ENCODE results near the gene GABRB2. TPM values are rescaled to one million over a fixed set of nuclear protein-coding genes. Genes with fewer than 3 reads are reported as not detected.

Gene GABRB2
- total and polyA plus RNA-seq, 10 donors, result 0.07 to 27.5 (median 9.1) TPM

- H3K9me3 ChIP-seq, result no peaks in the 10 kb centered on the region
- WGBS, 5 donors, result 74 to 89% (median 82%) methylated on average over 2 of the region's 2 CpGs
- no peak overlapping the region for H3K27ac ChIP-seq
- H3K4me1 ChIP-seq, result no peaks in the 10 kb centered on the region
- H3K36me3 ChIP-seq, result no peaks in the 10 kb centered on the region
- TF ChIP-seq POLR2A (IDR thresholded peaks at IDR 0.05) (no peak), POLR2AphosphoS5 (IDR thresholded peaks at IDR 0.05) (no peak), CTCF (IDR thresholded peaks at IDR 0.05 in 8 of 11, conservative IDR thresholded peaks at IDR 0.05 in 3 of 11) (no peak)
- intact Hi-C loops (cut with DNase I; ENCODE audit: low total_unique reads), result no loop called here
- no peaks in the 10 kb centered on the region for H3K27me3 ChIP-seq (replicated peaks in 1 of 7)
- H3K4me3 ChIP-seq, result no peak overlapping the region
- DNase-seq, result no peak
These were observed 137.1 kb downstream of the GABRB2 start for GRCh38 chr5:161409471-161409870.

- WGBS, 5 donors, result 37 to 67% (median 56%) methylated on average over 3 of the region's 3 CpGs
- intact Hi-C loops (cut with DNase I; ENCODE audit: low total_unique reads), result no loop called here
- Histone ChIP-seq H3K4me3 (no peak overlapping the region), H3K36me3 (no peaks in the 10 kb centered on the region), H3K9me3 (no peaks in the 10 kb centered on the region), H3K27ac (no peak overlapping the region), H3K27me3 (replicated peaks in 1 of 7) (no peaks in the 10 kb centered on the region), H3K4me1 (no peaks in the 10 kb centered on the region)
- DNase-seq, result no peak
- TF ChIP-seq CTCF (IDR thresholded peaks at IDR 0.05 in 8 of 11, conservative IDR thresholded peaks at IDR 0.05 in 3 of 11) (no peak), POLR2AphosphoS5 (IDR thresholded peaks at IDR 0.05) (no peak), POLR2A (IDR thresholded peaks at IDR 0.05) (no peak)
These were observed 139.6 kb downstream of the GABRB2 start for GRCh38 chr5:161406880-161407279.

- Histone ChIP-seq H3K27me3 (replicated peaks in 1 of 7) (no peaks in the 10 kb centered on the region), H3K4me1 (no peaks in the 10 kb centered on the region), H3K4me3 (no peak overlapping the region), H3K9me3 (no peaks in the 10 kb centered on the region), H3K27ac (no peak overlapping the region), H3K36me3 (no peaks in the 10 kb centered on the region)
- 30 to 73% (median 54%) methylated on average over 1 of the region's 1 CpG for WGBS, 5 donors
- DNase-seq, result no peak
- intact Hi-C loops (cut with DNase I; ENCODE audit: low total_unique reads), result no loop called here
- TF ChIP-seq POLR2AphosphoS5 (IDR thresholded peaks at IDR 0.05), result no peak
- no peak for TF ChIP-seq CTCF (IDR thresholded peaks at IDR 0.05 in 8 of 11, conservative IDR thresholded peaks at IDR 0.05 in 3 of 11)
- no peak for TF ChIP-seq POLR2A (IDR thresholded peaks at IDR 0.05)
These were observed 142.5 kb downstream of the GABRB2 start for GRCh38 chr5:161403996-161404395.

- Histone ChIP-seq H3K36me3 (no peaks in the 10 kb centered on the region), H3K9me3 (no peaks in the 10 kb centered on the region), H3K27me3 (replicated peaks in 1 of 7) (no peaks in the 10 kb centered on the region), H3K4me1 (no peaks in the 10 kb centered on the region), H3K4me3 (no peak overlapping the region), H3K27ac (no peak overlapping the region)
- intact Hi-C loops (cut with DNase I; ENCODE audit: low total_unique reads), result no loop called here
- 67 to 89% (median 79%) methylated on average over 2 of the region's 2 CpGs for WGBS, 5 donors
- DNase-seq, result no peak
- TF ChIP-seq CTCF (IDR thresholded peaks at IDR 0.05 in 8 of 11, conservative IDR thresholded peaks at IDR 0.05 in 3 of 11), result no peak
- no peak for TF ChIP-seq POLR2A (IDR thresholded peaks at IDR 0.05)
- TF ChIP-seq POLR2AphosphoS5 (IDR thresholded peaks at IDR 0.05), result no peak
These were observed 143.4 kb downstream of the GABRB2 start for GRCh38 chr5:161403121-161403520.

Measured in spleen (tissue), 11 donors.